ENCODE measurements around the gene XRN1.

Gene XRN1

GRCh38 chr3:142268426-142268825 is 179.4 kb downstream of the XRN1 start:
- DNase-seq: no peak

- no peak for DNase-seq
Observed at GRCh38 chr3:142267269-142267668, 180.6 kb downstream of the XRN1 start.

- no peak for DNase-seq
Observed at GRCh38 chr3:142263112-142263511, 184.7 kb downstream of the XRN1 start.

GRCh38 chr3:142259359-142259758 is 188.5 kb downstream of the XRN1 start:
- no peak for DNase-seq

- DNase-seq: no peak
Observed at GRCh38 chr3:142256712-142257333, 191.0 kb downstream of the XRN1 start.

All from CD4-positive, alpha-beta T cell treated with Interleukin-6 for 4 hours (primary cell).